OCI-LY1 (cell line): Measurements from ENCODE around the gene NUP98.
"Not testable (repeated sequence)": the region's sequence is repeated elsewhere in the genome, so short reads cannot be mapped to it uniquely, and the experiment has no call there.

Source experiments
- H2AFZ ChIP-seq: fragments of 200-600 bp; sonication (generic), shearing (Covaris generic); 2 replicates; pipeline ENCODE4 v1.6.0; 2014; ENCODE audit warnings: antibody characterized with exemption, mild to moderate bottlenecking, low read length
- H3F3A ChIP-seq: fragments of 200-600 bp; sonication (generic), shearing (Covaris generic); 2 replicates; pipeline ENCODE4 v1.6.0; 2014; ENCODE audit warnings: mild to moderate bottlenecking, antibody characterized with exemption, low read length, moderate library complexity; ENCODE audit not compliant: insufficient read depth
- H3K27ac ChIP-seq: fragments of 200-600 bp; sonication (generic); 2 replicates; pipeline ENCODE4 v1.5.1; 2014; ENCODE audit warnings: low read length, mixed run types, mild to moderate bottlenecking, low read depth; ENCODE audit not compliant: poor library complexity, severe bottlenecking
- H3K27me3 ChIP-seq: fragments of 200-600 bp; sonication (generic); 2 replicates; pipeline ENCODE4 v1.6.0; 2014; ENCODE audit warnings: antibody characterized with exemption, mild to moderate bottlenecking, low read length, moderate library complexity; ENCODE audit not compliant: insufficient read depth
- H3K36me3 ChIP-seq: fragments of 200-600 bp; sonication (generic); 2 replicates; pipeline ENCODE4 v1.6.1; 2014; ENCODE audit warnings: mild to moderate bottlenecking, antibody characterized with exemption, low read length, moderate library complexity, mixed read lengths; ENCODE audit not compliant: insufficient read depth
- H3K4me1 ChIP-seq: fragments of 200-600 bp; sonication (generic); 2 replicates; pipeline ENCODE4 v1.5.1; 2014; ENCODE audit warnings: mild to moderate bottlenecking, low read length, moderate library complexity; ENCODE audit not compliant: insufficient read depth, severe bottlenecking
- H3K4me2 ChIP-seq: fragments of 200-600 bp; sonication (generic), shearing (Covaris generic); 2 replicates; pipeline ENCODE4 v1.6.1; 2014; ENCODE audit warnings: low read length
- H3K4me3 ChIP-seq: fragments of 200-600 bp; sonication (generic); 2 replicates; pipeline ENCODE4 v1.5.1; 2014; ENCODE audit warnings: low read length, low read depth, mild to moderate bottlenecking, mixed read lengths; ENCODE audit not compliant: poor library complexity, severe bottlenecking
- H3K79me2 ChIP-seq: fragments of 200-600 bp; shearing (Covaris generic); 2 replicates; pipeline ENCODE4 v1.6.1; 2016; ENCODE audit warnings: mixed run types, low read length, mixed read lengths; ENCODE audit not compliant: insufficient read depth
- H3K9ac ChIP-seq: fragments of 200-600 bp; sonication (generic), shearing (Covaris generic); 2 replicates; pipeline ENCODE4 v1.6.1; 2014; ENCODE audit warnings: mild to moderate bottlenecking, low read length, mixed read lengths
- H3K9me2 ChIP-seq: fragments of 200-600 bp; sonication (generic), shearing (Covaris generic); 2 replicates; pipeline ENCODE4 v1.6.1; 2014; ENCODE audit warnings: low read depth, mild to moderate bottlenecking, low read length, mixed read lengths
- H3K9me3 ChIP-seq: fragments of 200-600 bp; shearing (Covaris generic); 2 replicates; pipeline ENCODE4 v1.6.1; 2014; ENCODE audit warnings: low read length, mixed read lengths
- H4K20me1 ChIP-seq: fragments of 200-600 bp; sonication (generic), shearing (Covaris generic); 2 replicates; pipeline ENCODE4 v1.6.0; 2016; ENCODE audit warnings: mild to moderate bottlenecking, low read length; ENCODE audit not compliant: insufficient read depth
- CTCF ChIP-seq: fragments of 200-600 bp; sonication (generic), shearing (Covaris generic); IDR thresholded peaks from 2 replicates; pipeline ENCODE4 v1.5.1; 2017; ENCODE audit warnings: mild to moderate bottlenecking, antibody characterized with exemption, low read length, moderate library complexity, mixed read lengths
- EZH2 ChIP-seq: fragments of 200-600 bp; sonication (generic), shearing (Covaris generic); IDR thresholded peaks from 2 replicates; pipeline ENCODE4 v1.8.0; 2017; ENCODE audit warnings: borderline replicate concordance, mixed run types, mild to moderate bottlenecking, antibody characterized with exemption, low read length, moderate library complexity, mixed read lengths

The NUP98 gene

GRCh38 chr11:3767536-3767935, 29.8 kb downstream of the NUP98 start:
- H3K4me3 ChIP-seq: no peak overlapping the region
- TF ChIP-seq CTCF (no peak), EZH2 (no peak)
- H3F3A ChIP-seq: no peaks in the 10 kb centered on the region
- H3K4me2 ChIP-seq: no peak overlapping the region
- H3K36me3 ChIP-seq: peaks cover 97% of the 10 kb centered on the region
- H3K9me2 ChIP-seq: no peaks in the 10 kb centered on the region
- no peaks in the 10 kb centered on the region for H3K27me3 ChIP-seq
- H3K4me1 ChIP-seq: no peaks in the 10 kb centered on the region
- H2AFZ ChIP-seq: no peak overlapping the region
- no peaks in the 10 kb centered on the region for H3K79me2 ChIP-seq
- H3K27ac ChIP-seq: no peak overlapping the region
- H3K9ac ChIP-seq: no peak overlapping the region
- H3K9me3 ChIP-seq: no peaks in the 10 kb centered on the region
- no peaks in the 10 kb centered on the region for H4K20me1 ChIP-seq

GRCh38 chr11:3766836-3767235, 30.5 kb downstream of the NUP98 start:
- peaks cover 97% of the 10 kb centered on the region for H3K36me3 ChIP-seq
- H3K4me3 ChIP-seq, H2AFZ ChIP-seq, H3K4me2 ChIP-seq, H3F3A ChIP-seq, H3K79me2 ChIP-seq, H3K9me2 ChIP-seq, H3K27me3 ChIP-seq, H3K9ac ChIP-seq, H3K4me1 ChIP-seq, H3K27ac ChIP-seq, H3K9me3 ChIP-seq, H4K20me1 ChIP-seq: not testable (repeated sequence)

GRCh38 chr11:3764266-3764665, 33.1 kb downstream of the NUP98 start:
- Histone ChIP-seq H2AFZ (no peak overlapping the region), H3K36me3 (peaks cover 100% of the 10 kb centered on the region), H3K27ac (no peak overlapping the region), H3K9ac (no peak overlapping the region), H3K4me1 (no peaks in the 10 kb centered on the region), H3K27me3 (no peaks in the 10 kb centered on the region), H3K4me3 (no peak overlapping the region), H3K9me2 (no peaks in the 10 kb centered on the region), H3K79me2 (no peaks in the 10 kb centered on the region), H3K9me3 (no peaks in the 10 kb centered on the region), H4K20me1 (no peaks in the 10 kb centered on the region), H3K4me2 (no peak overlapping the region), H3F3A (no peaks in the 10 kb centered on the region)
- no peak for TF ChIP-seq EZH2
- TF ChIP-seq CTCF: no peak

- Histone ChIP-seq H3K27ac (no peak overlapping the region), H2AFZ (no peak overlapping the region), H4K20me1 (no peaks in the 10 kb centered on the region), H3K36me3 (peaks cover 87% of the 10 kb centered on the region), H3K27me3 (no peaks in the 10 kb centered on the region), H3K79me2 (no peaks in the 10 kb centered on the region), H3K4me3 (no peak overlapping the region), H3K9ac (no peak overlapping the region), H3K9me2 (no peaks in the 10 kb centered on the region), H3F3A (no peaks in the 10 kb centered on the region), H3K4me1 (no peaks in the 10 kb centered on the region), H3K9me3 (no peaks in the 10 kb centered on the region), H3K4me2 (no peak overlapping the region)
- no peak for TF ChIP-seq CTCF
- TF ChIP-seq EZH2: no peak
Observed at GRCh38 chr11:3755151-3755550, 42.2 kb downstream of the NUP98 start.
